ENCODE measurements around the gene CELA3A. TPM values are rescaled to one million over a fixed set of nuclear protein-coding genes. Genes with fewer than 3 reads are reported as not detected.
"Not testable (repeated sequence)": the region's sequence is repeated elsewhere in the genome, so short reads cannot be mapped to it uniquely, and the experiment has no call there.

CELA3A gene
- total RNA-seq, 2 experiments from 2014 or later: not detected

DNA sequence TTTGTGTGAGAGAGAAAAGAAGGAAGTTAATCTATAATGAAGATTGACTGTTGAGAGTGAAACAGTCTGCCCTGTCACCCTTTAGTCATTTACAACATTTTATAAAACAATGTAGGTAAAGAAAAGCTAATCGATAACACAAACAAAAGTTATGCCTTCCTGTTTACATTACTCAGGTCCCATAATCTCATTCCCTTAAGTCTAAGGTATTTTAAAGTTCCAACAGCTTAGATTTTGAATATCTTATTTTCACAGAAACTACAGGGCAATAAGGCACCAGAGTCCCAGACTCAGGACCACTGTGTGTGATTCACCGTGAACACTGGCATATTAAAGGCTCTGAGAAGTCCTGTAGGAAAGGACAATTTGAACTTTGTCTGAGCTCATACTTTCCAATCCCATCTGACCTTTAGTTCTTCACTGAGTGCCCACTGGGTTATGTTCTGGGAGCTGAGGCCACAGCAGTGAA is 28.4 kb upstream of the CELA3A start:
- POLR2A ChIA-PET; CTCF ChIA-PET; H3K4me3 Mint-ChIP-seq; H3K9me3 Mint-ChIP-seq; H3K27me3 Mint-ChIP-seq; DNase-seq; H3K4me1 Mint-ChIP-seq; H3K36me3 Mint-ChIP-seq (ENCODE audit: low read depth); H3K27ac Mint-ChIP-seq: not testable (repeated sequence)

GRCh38 chr1:21973948-21974347 is 27.5 kb upstream of the CELA3A start:
- H3K36me3 Mint-ChIP-seq (ENCODE audit: low read depth); H3K4me1 Mint-ChIP-seq; H3K27me3 Mint-ChIP-seq; H3K9me3 Mint-ChIP-seq; H3K27ac Mint-ChIP-seq; H3K4me3 Mint-ChIP-seq; DNase-seq; CTCF ChIA-PET; POLR2A ChIA-PET: not testable (repeated sequence)

DNA sequence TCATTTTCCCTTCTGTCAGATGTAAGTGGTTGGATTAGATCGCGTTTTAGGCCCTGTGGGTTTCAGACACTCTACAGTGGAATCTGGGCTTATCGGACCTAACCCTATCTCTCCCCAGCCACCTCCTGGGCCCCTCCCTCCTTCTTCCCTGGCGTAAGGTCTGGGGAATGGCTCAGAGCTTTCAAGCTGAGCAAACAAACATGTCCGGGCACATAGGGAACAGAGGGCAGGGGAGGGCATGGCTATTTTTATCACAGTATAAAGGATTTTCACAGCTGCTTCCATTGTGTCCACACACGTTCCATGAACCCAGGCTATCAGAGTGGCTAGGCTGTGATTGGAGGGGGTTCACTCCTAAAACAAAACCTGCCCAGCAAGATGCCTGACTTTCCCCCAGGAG is 26.8 kb upstream of the CELA3A start:
- DNase-seq; H3K36me3 Mint-ChIP-seq (ENCODE audit: low read depth); POLR2A ChIA-PET; H3K27me3 Mint-ChIP-seq; H3K27ac Mint-ChIP-seq; CTCF ChIA-PET; H3K9me3 Mint-ChIP-seq; H3K4me1 Mint-ChIP-seq; H3K4me3 Mint-ChIP-seq: not testable (repeated sequence)

GRCh38 chr1:21975296-21975695 is 26.2 kb upstream of the CELA3A start:
- H3K27ac Mint-ChIP-seq; POLR2A ChIA-PET; H3K4me1 Mint-ChIP-seq; DNase-seq; H3K4me3 Mint-ChIP-seq; H3K27me3 Mint-ChIP-seq; H3K9me3 Mint-ChIP-seq; CTCF ChIA-PET; H3K36me3 Mint-ChIP-seq (ENCODE audit: low read depth): not testable (repeated sequence)

DNA sequence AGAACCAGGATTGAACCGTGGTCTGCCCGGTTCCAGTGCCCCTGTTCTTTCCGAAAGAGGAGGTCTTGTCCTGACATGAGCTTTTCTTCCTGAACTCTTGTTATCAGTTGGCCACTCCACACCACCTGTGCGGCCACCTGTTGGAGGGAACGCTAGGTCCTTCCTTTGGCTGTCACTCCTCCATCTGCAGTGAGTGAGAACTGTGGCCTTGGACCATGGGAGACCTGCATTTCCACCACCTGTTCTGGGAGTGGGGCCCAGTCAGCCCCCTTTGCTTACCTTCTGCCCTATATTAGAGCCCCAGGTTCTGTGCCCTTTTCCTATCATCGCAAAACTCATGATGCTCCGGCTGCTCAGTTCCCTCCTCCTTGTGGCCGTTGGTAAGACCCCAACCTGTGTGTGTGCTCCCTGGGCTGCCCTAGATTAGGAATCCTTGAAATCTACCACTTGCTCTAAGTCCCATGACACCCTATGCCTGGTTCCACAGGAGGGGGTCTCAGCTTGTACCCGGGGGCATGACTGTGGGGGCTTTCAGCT is 24.7 kb upstream of the CELA3A start, which contains the start of gene CELA3B:
Gene CELA3B, plus strand, starts transcription at position 320 of the 537 bp plus-strand sequence. Its CDS starts 18 bp downstream, at position 338.
- H3K4me1 Mint-ChIP-seq; DNase-seq; H3K9me3 Mint-ChIP-seq; CTCF ChIA-PET; H3K4me3 Mint-ChIP-seq; H3K36me3 Mint-ChIP-seq (ENCODE audit: low read depth); H3K27ac Mint-ChIP-seq; POLR2A ChIA-PET; H3K27me3 Mint-ChIP-seq: not testable (repeated sequence)

GRCh38 chr1:21978209-21978608 is 23.2 kb upstream of the CELA3A start:
- DNase-seq; H3K36me3 Mint-ChIP-seq (ENCODE audit: low read depth); H3K4me3 Mint-ChIP-seq; H3K4me1 Mint-ChIP-seq; H3K27me3 Mint-ChIP-seq; H3K27ac Mint-ChIP-seq; CTCF ChIA-PET; POLR2A ChIA-PET; H3K9me3 Mint-ChIP-seq: not testable (repeated sequence)

DNA sequence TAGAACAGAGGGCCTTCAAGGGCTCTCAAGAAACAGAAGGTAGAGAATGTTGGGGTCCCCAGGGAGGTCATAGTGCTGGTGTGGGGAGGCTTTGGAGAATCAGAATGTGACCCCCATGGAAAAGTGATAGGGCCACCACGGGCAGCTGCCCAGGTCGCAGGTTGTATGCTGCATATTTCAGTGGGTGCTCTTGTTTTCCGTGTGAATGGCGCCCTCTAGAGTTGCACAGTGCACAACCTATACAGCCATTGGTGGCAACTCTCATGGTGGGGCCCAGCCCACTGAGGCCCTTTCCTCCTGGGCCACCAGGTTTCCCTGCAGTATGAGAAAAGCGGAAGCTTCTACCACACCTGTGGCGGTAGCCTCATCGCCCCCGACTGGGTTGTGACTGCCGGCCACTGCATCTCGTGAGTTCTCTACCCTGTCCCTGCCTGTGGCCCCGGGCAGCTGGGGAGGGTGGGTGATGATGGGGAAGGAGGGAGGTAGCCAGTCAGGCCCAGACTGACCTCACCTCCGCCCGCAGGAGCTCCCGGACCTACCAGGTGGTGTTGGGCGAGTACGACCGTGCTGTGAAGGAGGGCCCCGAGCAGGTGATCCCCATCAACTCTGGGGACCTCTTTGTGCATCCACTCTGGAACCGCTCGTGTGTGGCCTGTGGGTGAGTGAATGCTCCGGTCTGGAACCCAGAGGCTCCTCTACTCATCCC is 20.8 kb upstream of the CELA3A start:
- H3K4me1 Mint-ChIP-seq, H3K9me3 Mint-ChIP-seq: not testable (repeated sequence)

GRCh38 chr1:21981253-21981652 is 20.2 kb upstream of the CELA3A start:
- CTCF ChIA-PET: interaction anchor here (0.8 kb wide), 1 partner anchor 25 kb away, joined by 3 read pairs; no protein-coding TSS in a partner anchor
- H3K4me1 Mint-ChIP-seq; H3K9me3 Mint-ChIP-seq; H3K4me3 Mint-ChIP-seq; H3K36me3 Mint-ChIP-seq (ENCODE audit: low read depth); H3K27me3 Mint-ChIP-seq; H3K27ac Mint-ChIP-seq; POLR2A ChIA-PET; DNase-seq: not testable (repeated sequence)

More for the DNA sequence above, 20.8 kb upstream of the CELA3A start:
- POLR2A ChIA-PET; H3K27ac Mint-ChIP-seq; H3K36me3 Mint-ChIP-seq (ENCODE audit: low read depth); H3K27me3 Mint-ChIP-seq; H3K4me3 Mint-ChIP-seq: not testable (repeated sequence)
- CTCF ChIA-PET: interaction anchor here (0.8 kb wide), 1 partner anchor 25 kb away, joined by 3 read pairs; no protein-coding TSS in a partner anchor
- peak; percentile 23 for DNase-seq

DNA sequence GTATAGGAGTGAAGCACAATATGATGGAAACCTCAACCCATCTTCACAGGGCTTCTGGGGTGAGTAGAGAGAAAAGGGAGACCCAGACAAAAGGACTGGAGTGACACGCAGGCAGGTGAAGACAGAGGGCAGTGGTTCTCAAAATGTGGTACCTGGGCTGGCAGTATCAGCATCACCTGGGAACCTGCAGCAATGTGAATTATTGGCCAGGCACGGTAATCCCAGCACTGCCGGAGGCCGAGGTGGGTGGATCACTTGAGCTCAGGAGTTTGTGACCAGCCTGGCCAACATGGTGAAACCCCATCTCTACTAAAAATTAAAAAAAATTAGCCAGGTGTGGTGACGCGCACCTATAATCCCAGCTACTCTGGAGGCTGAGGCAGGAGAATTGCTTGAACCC is 19.3 kb upstream of the CELA3A start:
- POLR2A ChIA-PET; DNase-seq; H3K27ac Mint-ChIP-seq; H3K27me3 Mint-ChIP-seq; H3K9me3 Mint-ChIP-seq; H3K4me3 Mint-ChIP-seq; H3K36me3 Mint-ChIP-seq (ENCODE audit: low read depth); H3K4me1 Mint-ChIP-seq; CTCF ChIA-PET: not testable (repeated sequence)

- H3K4me3 Mint-ChIP-seq; H3K27ac Mint-ChIP-seq; H3K36me3 Mint-ChIP-seq (ENCODE audit: low read depth); H3K27me3 Mint-ChIP-seq; POLR2A ChIA-PET; DNase-seq; CTCF ChIA-PET; H3K9me3 Mint-ChIP-seq; H3K4me1 Mint-ChIP-seq: not testable (repeated sequence)
These were observed 17.9 kb upstream of the CELA3A start for GRCh38 chr1:21983539-21983938.

- H3K36me3 Mint-ChIP-seq (ENCODE audit: low read depth); H3K27me3 Mint-ChIP-seq; POLR2A ChIA-PET; H3K4me1 Mint-ChIP-seq; CTCF ChIA-PET; H3K4me3 Mint-ChIP-seq; H3K9me3 Mint-ChIP-seq; DNase-seq; H3K27ac Mint-ChIP-seq: not testable (repeated sequence)
These were observed 15.6 kb upstream of the CELA3A start for GRCh38 chr1:21985893-21986292.

GRCh38 chr1:21986386-21986785 is 15.1 kb upstream of the CELA3A start:
- CTCF ChIA-PET: interaction anchor here (0.7 kb wide), 1 partner anchor 78 kb away, joined by 3 read pairs; no protein-coding TSS in a partner anchor
- H3K27ac Mint-ChIP-seq; H3K4me1 Mint-ChIP-seq; H3K4me3 Mint-ChIP-seq; H3K27me3 Mint-ChIP-seq; POLR2A ChIA-PET; H3K36me3 Mint-ChIP-seq (ENCODE audit: low read depth); DNase-seq; H3K9me3 Mint-ChIP-seq: not testable (repeated sequence)

- H3K4me1 Mint-ChIP-seq; H3K4me3 Mint-ChIP-seq; DNase-seq; H3K27ac Mint-ChIP-seq; POLR2A ChIA-PET; CTCF ChIA-PET; H3K36me3 Mint-ChIP-seq (ENCODE audit: low read depth); H3K27me3 Mint-ChIP-seq; H3K9me3 Mint-ChIP-seq: not testable (repeated sequence)
These were observed 11.6 kb upstream of the CELA3A start for GRCh38 chr1:21989672-21990393.

GRCh38 chr1:21992186-21992585 is 9.3 kb upstream of the CELA3A start:
- H3K9me3 Mint-ChIP-seq; H3K4me3 Mint-ChIP-seq; CTCF ChIA-PET; H3K27me3 Mint-ChIP-seq; H3K4me1 Mint-ChIP-seq; H3K36me3 Mint-ChIP-seq (ENCODE audit: low read depth); DNase-seq; POLR2A ChIA-PET; H3K27ac Mint-ChIP-seq: not testable (repeated sequence)

Measured in activated CD4-positive, alpha-beta memory T cell treated with anti-CD3 and anti-CD28 coated beads, Interleukin-2, amount 10 ng/mL, durations not matched to agents 7 days and 5 days (primary cell).